Measurements from ENCODE around the gene ARHGEF17.

The ARHGEF17 gene

GRCh38 chr11:73335204-73335923 is 27.3 kb downstream of the ARHGEF17 start:
- Histone ChIP-seq H3K9me3 (ENCODE audit: control insufficient read depth, insufficient read depth, low read depth, low read length) (no peaks in the 10 kb centered on the region), H3K27ac (ENCODE audit: extremely low read depth, low read depth, low read length) (no peak overlapping the region; the same call in 1 of the 2 replicates), H3K36me3 (ENCODE audit: control insufficient read depth in 2 of 2, insufficient read depth in 1 of 2, low read length in 2 of 2) (no peaks in the 10 kb centered on the region), H3K4me1 (ENCODE audit: control insufficient read depth, insufficient read depth, low read length) (peaks cover 4% of the 10 kb centered on the region; the same call in 1 of the 2 replicates), H3K4me3 (ENCODE audit: low read depth, low read length) (no peak overlapping the region)
- POLR2A ChIA-PET: interaction anchor here (1.0 to 2.8 kb wide), 3 partner anchors 22 to 33 kb away, joined by 4 to 30 read pairs (median 6); partner anchors contain the start of gene ARHGEF17
- CTCF ChIA-PET: interaction anchor here (0.5 to 7.5 kb wide), 36 partner anchors 9 to 1301 kb away, joined by 3 to 185 read pairs (median 4); partner anchors contain the start of gene ARHGEF17
- no peak for TF ChIP-seq ZSCAN4 (tag by site-specific recombination; IDR thresholded peaks at IDR 0.05)
- TF ChIP-seq PRDM6 (tag by site-specific recombination; IDR thresholded peaks at IDR 0.05): 0 out of 2 replicates have a peak, but pooled peaks have one; percentile 23
- TF ChIP-seq REPIN1 (tag by site-specific recombination; IDR thresholded peaks at IDR 0.05; ENCODE audit: low read depth): no peak
- TF ChIP-seq TRIM28 (IDR thresholded peaks at IDR 0.05; ENCODE audit: borderline replicate concordance, low read length): no peak
- no peak for TF ChIP-seq ZNF571 (tag by site-specific recombination; IDR thresholded peaks at IDR 0.05)
- TF ChIP-seq ZNF18 (tag by site-specific recombination; IDR thresholded peaks at IDR 0.05): no peak
- no peak for TF ChIP-seq ZNF174 (tag by site-specific recombination; IDR thresholded peaks at IDR 0.05)
- TF ChIP-seq ZNF600 (tag by site-specific recombination; IDR thresholded peaks at IDR 0.05): no peak
- no peak for TF ChIP-seq RBAK (tag by site-specific recombination; IDR thresholded peaks at IDR 0.05)
- no peak for TF ChIP-seq GFI1B (tag by site-specific recombination; IDR thresholded peaks at IDR 0.05)
- TF ChIP-seq PATZ1 (tag by site-specific recombination; IDR thresholded peaks at IDR 0.05): no peak
- TF ChIP-seq ZNF169 (tag by site-specific recombination; IDR thresholded peaks at IDR 0.05): no peak
- peak; percentile 70 for TF ChIP-seq ZNF335 (tag by site-specific recombination; conservative IDR thresholded peaks at IDR 0.05)
- TF ChIP-seq ZNF280C (tag by site-specific recombination; IDR thresholded peaks at IDR 0.05): no peak
- peak; percentile 68 for TF ChIP-seq IKZF3 (tag by site-specific recombination; IDR thresholded peaks at IDR 0.05)
- no peak for TF ChIP-seq ELK4 (IDR thresholded peaks at IDR 0.05; ENCODE audit: borderline replicate concordance, low read depth, low read length)
- TF ChIP-seq ZNF645 (tag by site-specific recombination; IDR thresholded peaks at IDR 0.05): no peak
- 0 out of 2 replicates have a peak, but pooled peaks have one; percentile 21 for TF ChIP-seq SP2 (tag by site-specific recombination; IDR thresholded peaks at IDR 0.05)
- TF ChIP-seq KLF16 (tag by site-specific recombination; IDR thresholded peaks at IDR 0.05): no peak
- TF ChIP-seq ZNF654 (tag by site-specific recombination; IDR thresholded peaks at IDR 0.05; ENCODE audit: low read depth): peak; percentile 76
- TF ChIP-seq ZNF362 (tag by site-specific recombination; IDR thresholded peaks at IDR 0.05): peak; percentile 82; the same call in 1 of the 2 replicates
- no peak for TF ChIP-seq ZNF521 (tag by site-specific recombination; IDR thresholded peaks at IDR 0.05)
- no peak for TF ChIP-seq ZNF311 (tag by site-specific recombination; IDR thresholded peaks at IDR 0.05; ENCODE audit: borderline replicate concordance)
- TF ChIP-seq ZNF157 (tag by site-specific recombination; IDR thresholded peaks at IDR 0.05): no peak
- TF ChIP-seq ZNF626 (tag by site-specific recombination; IDR thresholded peaks at IDR 0.05): no peak
